OCI-LY7 (cell line): ENCODE measurements around the gene ADAM12. TPM values are rescaled to one million over a fixed set of nuclear protein-coding genes. Genes with fewer than 3 reads are reported as not detected.

Experiments
- BruUV-seq: library from RNA; stranded (reverse); fragments of 400-500 nt; replicated peaks from 2 replicates; lab custom pipeline; 2021; lab: Mats Ljungman, UMichigan
- CTCF ChIA-PET: fragments of 300-600 bp; sonication (Branson Sonifier 250); formaldehyde crosslinking; loops from one replicate; lab custom pipeline; 2022; ENCODE audit warnings: antibody characterized with exemption; ENCODE audit not compliant: unreplicated experiment; lab: Charles Lee
- POLR2A ChIA-PET: fragments of 300-600 bp; sonication (Branson Sonifier 250); formaldehyde crosslinking; loops from one replicate; lab custom pipeline; 2022; ENCODE audit warnings: antibody characterized with exemption; lab: Charles Lee
- DNase-seq: peaks from one replicate; pipeline ENCODE4 v3.0.0-alpha.2; 2015; ENCODE audit warnings: low spot score
- H2AFZ ChIP-seq: fragments of 200-600 bp; sonication (generic), shearing (Covaris generic); 2 replicates; pipeline ENCODE4 v1.6.1; 2014; ENCODE audit warnings: mild to moderate bottlenecking, antibody characterized with exemption, low read length, moderate library complexity
- H3K27ac ChIP-seq: fragments of 200-600 bp; sonication (generic); 2 replicates; pipeline ENCODE4 v1.5.1; 2014; ENCODE audit warnings: mixed run types, low read depth, mild to moderate bottlenecking, moderate library complexity, low read length, inconsistent platforms; ENCODE audit not compliant: poor library complexity, severe bottlenecking
- H3K36me3 ChIP-seq: fragments of 200-600 bp; sonication (generic); 2 replicates; pipeline ENCODE4 v1.6.1; 2014; ENCODE audit warnings: mild to moderate bottlenecking, antibody characterized with exemption, low read length, moderate library complexity, mixed read lengths; ENCODE audit not compliant: insufficient read depth
- H3K4me1 ChIP-seq: fragments of 200-600 bp; sonication (generic); 2 replicates; pipeline ENCODE4 v1.5.1; 2014; ENCODE audit warnings: mild to moderate bottlenecking, low read length; ENCODE audit not compliant: insufficient read depth, poor library complexity, severe bottlenecking
- H3K4me2 ChIP-seq: fragments of 200-600 bp; sonication (generic); 2 replicates; pipeline ENCODE4 v1.6.1; 2014; ENCODE audit warnings: mild to moderate bottlenecking, low read length
- H3K4me3 ChIP-seq: fragments of 200-600 bp; sonication (generic); 2 replicates; pipeline ENCODE4 v1.5.1; 2014; ENCODE audit warnings: mild to moderate bottlenecking, low read depth, low read length; ENCODE audit not compliant: poor library complexity, severe bottlenecking
- H3K79me2 ChIP-seq: fragments of 200-600 bp; sonication (generic); 2 replicates; pipeline ENCODE4 v1.6.1; 2016; ENCODE audit warnings: low read depth, mild to moderate bottlenecking, low read length, moderate library complexity, mixed read lengths; ENCODE audit not compliant: insufficient read depth
- H3K9me2 ChIP-seq: fragments of 200-600 bp; sonication (generic); 2 replicates; pipeline ENCODE4 v1.6.1; 2016; ENCODE audit warnings: mild to moderate bottlenecking, low read length, mixed read lengths; ENCODE audit not compliant: insufficient read depth
- H3K9me3 ChIP-seq: fragments of 200-600 bp; sonication (generic); 2 replicates; pipeline ENCODE4 v1.6.1; 2014; ENCODE audit warnings: mild to moderate bottlenecking, mixed run types, low read length, mixed read lengths
- H4K20me1 ChIP-seq: fragments of 200-600 bp; sonication (generic); 2 replicates; pipeline ENCODE4 v1.6.1; 2014; ENCODE audit warnings: mild to moderate bottlenecking, antibody characterized with exemption, low read length, moderate library complexity, mixed read lengths; ENCODE audit not compliant: insufficient read depth
- EZH2phosphoT487 ChIP-seq: fragments of 200-600 bp; sonication (generic); IDR thresholded peaks from 2 replicates; pipeline ENCODE4 v1.6.1; 2018; ENCODE audit warnings: low read depth, borderline replicate concordance, mild to moderate bottlenecking, mixed run types, antibody characterized with exemption, low read length, moderate library complexity, mixed read lengths
- intact Hi-C: fragments of 100-400 bp; cut with micrococcal nuclease; formaldehyde crosslinking; loops from one replicate; pipeline ENCODE4 v1.10.0; 2022; ENCODE audit not compliant: unreplicated experiment
- total RNA-seq, 2 experiments: library from RNA; depleted of rRNA in 1 of 2; stranded (reverse); fragments of >200 nt in 1 of 2; shearing (Covaris generic) in 1 of 2; gene quantifications; 2 replicates each; pipeline ENCODE4 v1.2.3, GENCODE V29; 2014 to 2022
- TF ChIP-seq, protein P1 (sequence below): fragments of 200-600 bp; sonication (generic); conservative IDR thresholded peaks from 2 replicates; pipeline ENCODE4 v1.5.1; 2014; ENCODE audit warnings: mild to moderate bottlenecking, antibody characterized with exemption, low read length, moderate library complexity, mixed read lengths

Gene ADAM12
- total RNA-seq, 2 experiments from 2014 or later: 0.06 TPM; not detected in 1

DNA sequence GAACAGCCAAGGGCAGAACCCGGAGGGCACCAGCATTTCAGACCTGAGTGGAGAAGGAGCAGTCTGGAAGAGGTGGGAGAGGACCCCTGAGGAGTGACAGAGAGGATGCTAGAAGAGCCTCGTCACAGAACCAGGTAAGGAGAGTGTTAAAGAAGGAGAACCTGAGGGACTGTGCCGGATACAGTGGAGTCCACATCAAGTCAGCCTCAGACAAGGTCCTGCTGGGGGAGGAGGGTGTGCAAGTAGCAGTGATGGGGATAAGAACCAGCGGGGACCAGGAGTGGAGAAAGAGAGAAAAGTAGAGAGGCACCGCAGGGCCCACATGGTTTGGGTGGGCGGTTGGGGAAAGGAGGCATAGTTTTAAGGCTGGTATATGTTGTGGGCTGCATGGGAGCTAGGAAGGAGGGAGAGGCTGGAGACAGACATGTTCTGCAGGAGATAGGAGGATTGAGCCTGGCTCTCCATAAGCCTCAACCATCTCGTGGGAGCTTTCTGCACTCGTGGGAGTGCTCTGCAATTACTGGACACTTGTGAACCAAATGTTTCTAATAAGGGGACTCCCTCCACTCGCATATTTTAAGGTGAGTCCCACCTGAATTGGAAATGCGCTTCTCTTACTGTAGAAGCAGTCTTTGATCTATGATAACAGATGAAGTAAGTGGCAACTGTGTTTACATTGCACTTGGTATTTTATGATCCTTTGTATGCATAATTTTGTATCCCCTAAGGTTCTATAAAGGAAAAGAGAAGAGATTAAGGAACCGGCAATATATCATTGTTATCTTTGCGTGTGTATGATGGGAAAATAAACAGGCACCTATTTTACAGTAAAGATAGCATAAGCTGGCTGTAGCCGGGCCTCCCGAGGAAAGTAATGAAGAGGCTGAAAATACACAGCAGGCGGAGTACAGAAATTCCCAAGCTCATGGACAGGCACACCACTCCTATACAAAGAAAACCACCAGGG is 154.8 kb downstream of the ADAM12 start:
- DNase-seq: no peak
- BruUV-seq: no TSS peak
- H3K4me3 ChIP-seq: no peak overlapping the region
- TF ChIP-seq, protein P1, sequence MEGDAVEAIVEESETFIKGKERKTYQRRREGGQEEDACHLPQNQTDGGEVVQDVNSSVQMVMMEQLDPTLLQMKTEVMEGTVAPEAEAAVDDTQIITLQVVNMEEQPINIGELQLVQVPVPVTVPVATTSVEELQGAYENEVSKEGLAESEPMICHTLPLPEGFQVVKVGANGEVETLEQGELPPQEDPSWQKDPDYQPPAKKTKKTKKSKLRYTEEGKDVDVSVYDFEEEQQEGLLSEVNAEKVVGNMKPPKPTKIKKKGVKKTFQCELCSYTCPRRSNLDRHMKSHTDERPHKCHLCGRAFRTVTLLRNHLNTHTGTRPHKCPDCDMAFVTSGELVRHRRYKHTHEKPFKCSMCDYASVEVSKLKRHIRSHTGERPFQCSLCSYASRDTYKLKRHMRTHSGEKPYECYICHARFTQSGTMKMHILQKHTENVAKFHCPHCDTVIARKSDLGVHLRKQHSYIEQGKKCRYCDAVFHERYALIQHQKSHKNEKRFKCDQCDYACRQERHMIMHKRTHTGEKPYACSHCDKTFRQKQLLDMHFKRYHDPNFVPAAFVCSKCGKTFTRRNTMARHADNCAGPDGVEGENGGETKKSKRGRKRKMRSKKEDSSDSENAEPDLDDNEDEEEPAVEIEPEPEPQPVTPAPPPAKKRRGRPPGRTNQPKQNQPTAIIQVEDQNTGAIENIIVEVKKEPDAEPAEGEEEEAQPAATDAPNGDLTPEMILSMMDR: no peak
- no peak for TF ChIP-seq EZH2phosphoT487
- ChIA-PET POLR2A (no interaction called here), CTCF (no interaction called here)
- no peaks in the 10 kb centered on the region for H4K20me1 ChIP-seq
- no peaks in the 10 kb centered on the region for H3K9me3 ChIP-seq
- H3K4me2 ChIP-seq: no peak overlapping the region
- H3K4me1 ChIP-seq: no peaks in the 10 kb centered on the region
- no peak overlapping the region for H3K27ac ChIP-seq
- intact Hi-C loops: no loop called here
- no peaks in the 10 kb centered on the region for H3K36me3 ChIP-seq
- no peaks in the 10 kb centered on the region for H3K9me2 ChIP-seq
- no peaks in the 10 kb centered on the region for H3K79me2 ChIP-seq
- H2AFZ ChIP-seq: no peak overlapping the region

DNA sequence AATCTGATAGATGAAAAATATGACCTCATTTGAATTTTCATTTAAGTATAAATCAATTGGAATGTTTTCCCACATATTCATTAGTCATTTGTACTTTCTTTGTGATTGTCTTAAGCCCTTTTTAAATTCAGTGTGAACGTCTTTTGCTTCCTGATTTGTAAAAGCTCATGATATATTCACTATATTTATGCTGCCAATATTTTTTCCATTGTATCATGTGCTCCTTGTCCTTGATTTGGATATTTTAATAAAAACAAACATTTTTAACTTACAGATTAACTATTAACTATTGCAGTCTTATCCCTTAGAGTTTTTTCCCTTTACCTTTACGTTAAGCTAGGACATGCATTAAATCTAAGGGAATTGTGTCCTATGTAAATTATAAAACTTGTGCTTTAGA is 157.7 kb downstream of the ADAM12 start:
- H3K27ac ChIP-seq: no peak overlapping the region
- no peaks in the 10 kb centered on the region for H3K9me3 ChIP-seq
- ChIA-PET CTCF (no interaction called here), POLR2A (no interaction called here)
- no peaks in the 10 kb centered on the region for H3K79me2 ChIP-seq
- H3K36me3 ChIP-seq: no peaks in the 10 kb centered on the region
- intact Hi-C loops: no loop called here
- no peaks in the 10 kb centered on the region for H3K4me1 ChIP-seq
- DNase-seq: no peak
- H2AFZ ChIP-seq: no peak overlapping the region
- no peaks in the 10 kb centered on the region for H3K9me2 ChIP-seq
- H3K4me3 ChIP-seq: no peak overlapping the region
- BruUV-seq: no TSS peak
- no peaks in the 10 kb centered on the region for H4K20me1 ChIP-seq
- H3K4me2 ChIP-seq: no peak overlapping the region
- TF ChIP-seq EZH2phosphoT487: no peak
- TF ChIP-seq, protein P1: no peak

DNA sequence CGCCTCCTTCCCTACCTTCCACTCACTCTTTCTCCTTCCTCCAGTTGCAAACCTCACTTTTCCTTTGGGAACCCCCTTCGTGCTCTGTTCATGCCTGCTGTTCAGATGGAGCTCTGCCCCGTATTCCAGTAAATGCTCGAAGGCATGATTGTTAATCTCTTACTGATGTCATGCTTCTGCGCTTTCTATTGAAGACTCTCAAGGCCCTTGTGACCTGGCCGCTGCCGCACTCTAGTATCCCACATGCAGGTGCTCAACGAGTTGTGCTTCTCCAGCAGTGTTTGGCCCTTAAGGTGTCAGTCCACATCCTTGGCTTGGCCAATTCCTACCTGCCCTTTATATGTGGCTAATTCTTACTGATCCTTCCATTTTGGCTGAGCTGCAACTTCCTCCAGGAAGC is 158.6 kb downstream of the ADAM12 start:
- ChIA-PET POLR2A (interaction anchor here (0.7 kb wide), 1 partner anchor 22 kb away, joined by 7 read pairs; no protein-coding TSS in a partner anchor), CTCF (no interaction called here)
- Histone ChIP-seq H4K20me1 (no peaks in the 10 kb centered on the region), H3K27ac (no peak overlapping the region), H3K9me3 (no peaks in the 10 kb centered on the region), H3K36me3 (no peaks in the 10 kb centered on the region), H3K4me2 (no peak overlapping the region), H3K9me2 (no peaks in the 10 kb centered on the region), H2AFZ (no peak overlapping the region), H3K4me3 (no peak overlapping the region), H3K4me1 (no peaks in the 10 kb centered on the region), H3K79me2 (no peaks in the 10 kb centered on the region)
- no peak for DNase-seq
- BruUV-seq: no TSS peak
- TF ChIP-seq, protein P1: no peak
- no peak for TF ChIP-seq EZH2phosphoT487
- intact Hi-C loops: no loop called here
